ENCODE measurements around the gene GNAQ.
"Not testable (repeated sequence)": the region's sequence is repeated elsewhere in the genome, so short reads cannot be mapped to it uniquely, and the experiment has no call there.

GNAQ gene

GRCh38 chr9:77898864-77899263 is 132.7 kb downstream of the GNAQ start:
- DNase-seq = no peak

- DNase-seq = no peak
Measured at GRCh38 chr9:77896938-77897667, 134.5 kb downstream of the GNAQ start.

GRCh38 chr9:77896269-77896937 is 135.2 kb downstream of the GNAQ start:
- DNase-seq = no peak

GRCh38 chr9:77893706-77894105 is 137.9 kb downstream of the GNAQ start:
- DNase-seq = no peak

- DNase-seq = no peak
Measured at GRCh38 chr9:77892955-77893514, 138.6 kb downstream of the GNAQ start.

- no peak for DNase-seq
Measured at GRCh38 chr9:77892171-77892570, 139.4 kb downstream of the GNAQ start.

- DNase-seq = no peak
Measured at GRCh38 chr9:77891128-77891800, 140.3 kb downstream of the GNAQ start.

- DNase-seq = no peak
Measured at GRCh38 chr9:77887662-77888061, 143.9 kb downstream of the GNAQ start.

- no peak for DNase-seq
Measured at GRCh38 chr9:77885104-77885672, 146.4 kb downstream of the GNAQ start.

GRCh38 chr9:77883846-77884771 is 147.5 kb downstream of the GNAQ start:
- no peak for DNase-seq

GRCh38 chr9:77883133-77883532 is 148.5 kb downstream of the GNAQ start:
- no peak for DNase-seq

GRCh38 chr9:77882294-77882693 is 149.3 kb downstream of the GNAQ start:
- no peak for DNase-seq

- DNase-seq = not testable (repeated sequence)
Measured at GRCh38 chr9:77881634-77882033, 150.0 kb downstream of the GNAQ start.

- no peak for DNase-seq
Measured at GRCh38 chr9:77881111-77881510, 150.5 kb downstream of the GNAQ start.

GRCh38 chr9:77879437-77879943 is 152.1 kb downstream of the GNAQ start:
- DNase-seq = no peak

- DNase-seq = not testable (repeated sequence)
Measured at GRCh38 chr9:77878793-77879192, 152.8 kb downstream of the GNAQ start.

- no peak for DNase-seq
Measured at GRCh38 chr9:77877976-77878375, 153.6 kb downstream of the GNAQ start.

- DNase-seq = no peak
Measured at GRCh38 chr9:77876590-77876989, 155.0 kb downstream of the GNAQ start.

GRCh38 chr9:77876091-77876490 is 155.5 kb downstream of the GNAQ start:
- no peak for DNase-seq

GRCh38 chr9:77872863-77873262 is 158.7 kb downstream of the GNAQ start:
- DNase-seq = no peak

- no peak for DNase-seq
Measured at GRCh38 chr9:77872177-77872576, 159.4 kb downstream of the GNAQ start.

- no peak for DNase-seq
Measured at GRCh38 chr9:77871483-77871882, 160.1 kb downstream of the GNAQ start.
